ENCODE data around the gene UHMK1. TPM values are rescaled to one million over a fixed set of nuclear protein-coding genes. Genes with fewer than 3 reads are reported as not detected.

UHMK1 gene
- total RNA-seq, 1 donor from 2014 or later = 43.5 TPM

- TF ChIP-seq CTCF (IDR thresholded peaks at IDR 0.05; ENCODE audit: insufficient read depth, low read depth, low read length) (no peak), EZH2 (IDR thresholded peaks at IDR 0.05; ENCODE audit: insufficient read depth, low read length) (no peak)
- Histone ChIP-seq H3K27me3 (ENCODE audit: insufficient read depth, low read length) (no peaks in the 10 kb centered on the region), H3K9ac (ENCODE audit: low read length) (peak overlapping the region; percentile 58), H3K4me2 (ENCODE audit: low read length) (peak overlapping the region; percentile 65), H3K79me2 (ENCODE audit: insufficient read depth, low read length) (no peaks in the 10 kb centered on the region), H3K9me3 (ENCODE audit: insufficient read depth, low read depth, low read length) (no peaks in the 10 kb centered on the region), H3K36me3 (ENCODE audit: insufficient read depth, low read length) (no peaks in the 10 kb centered on the region), H3K27ac (ENCODE audit: low read depth, low read length) (peak overlapping the region; percentile 81), H3K4me1 (ENCODE audit: insufficient read depth, low read length) (peaks cover 26% of the 10 kb centered on the region), H2AFZ (ENCODE audit: low read depth, low read length) (no peak overlapping the region), H4K20me1 (ENCODE audit: insufficient read depth, low read length) (no peaks in the 10 kb centered on the region), H3K4me3 (ENCODE audit: insufficient read depth, low read depth, low read length) (peak overlapping the region; percentile 11)
- Mint-ChIP-seq H3K4me1 (ENCODE audit: low read depth, unreplicated experiment) (peaks cover 21% of the 10 kb centered on the region), H3K36me3 (ENCODE audit: low read depth, unreplicated experiment) (no peaks in the 10 kb centered on the region), H3K4me3 (ENCODE audit: unreplicated experiment) (no peak overlapping the region), H3K9me3 (ENCODE audit: unreplicated experiment) (no peaks in the 10 kb centered on the region), H3K27ac (ENCODE audit: unreplicated experiment) (peak overlapping the region; percentile 91), H3K27me3 (ENCODE audit: low read depth, unreplicated experiment) (no peaks in the 10 kb centered on the region)
- peak; percentile 98 for DNase-seq (ENCODE audit: low read depth)
- FAIRE-seq = peak; percentile 97
Observed at GRCh38 chr1:162541619-162542141, 44.1 kb downstream of the UHMK1 start.

- H3K9me3 ChIP-seq (ENCODE audit: insufficient read depth, low read depth, low read length) = no peaks in the 10 kb centered on the region
- H3K79me2 ChIP-seq (ENCODE audit: insufficient read depth, low read length) = no peaks in the 10 kb centered on the region
- H3K9ac ChIP-seq (ENCODE audit: low read length) = no peak overlapping the region
- H3K36me3 ChIP-seq (ENCODE audit: insufficient read depth, low read length) = no peaks in the 10 kb centered on the region
- H3K4me1 ChIP-seq (ENCODE audit: insufficient read depth, low read length) = peaks cover 15% of the 10 kb centered on the region
- H3K4me3 ChIP-seq (ENCODE audit: insufficient read depth, low read depth, low read length) = no peak overlapping the region
- Mint-ChIP-seq H3K27me3 (ENCODE audit: low read depth, unreplicated experiment) (no peaks in the 10 kb centered on the region), H3K4me3 (ENCODE audit: unreplicated experiment) (no peak overlapping the region), H3K4me1 (ENCODE audit: low read depth, unreplicated experiment) (peaks cover 22% of the 10 kb centered on the region), H3K9me3 (ENCODE audit: unreplicated experiment) (no peaks in the 10 kb centered on the region), H3K36me3 (ENCODE audit: low read depth, unreplicated experiment) (no peaks in the 10 kb centered on the region), H3K27ac (ENCODE audit: unreplicated experiment) (no peak overlapping the region)
- no peaks in the 10 kb centered on the region for H3K27me3 ChIP-seq (ENCODE audit: insufficient read depth, low read length)
- no peak overlapping the region for H3K4me2 ChIP-seq (ENCODE audit: low read length)
- no peak for TF ChIP-seq CTCF (IDR thresholded peaks at IDR 0.05; ENCODE audit: insufficient read depth, low read depth, low read length)
- TF ChIP-seq EZH2 (IDR thresholded peaks at IDR 0.05; ENCODE audit: insufficient read depth, low read length) = no peak
- H4K20me1 ChIP-seq (ENCODE audit: insufficient read depth, low read length) = no peaks in the 10 kb centered on the region
- DNase-seq (ENCODE audit: low read depth) (no peak), FAIRE-seq (no peak)
- no peak overlapping the region for H3K27ac ChIP-seq (ENCODE audit: low read depth, low read length)
- H2AFZ ChIP-seq (ENCODE audit: low read depth, low read length) = no peak overlapping the region
Observed at GRCh38 chr1:162543228-162543627, 45.6 kb downstream of the UHMK1 start.

- Mint-ChIP-seq H3K4me1 (ENCODE audit: low read depth, unreplicated experiment) (peaks cover 3% of the 10 kb centered on the region), H3K36me3 (ENCODE audit: low read depth, unreplicated experiment) (no peaks in the 10 kb centered on the region), H3K4me3 (ENCODE audit: unreplicated experiment) (no peak overlapping the region), H3K27ac (ENCODE audit: unreplicated experiment) (peak overlapping the region; percentile 62), H3K9me3 (ENCODE audit: unreplicated experiment) (no peaks in the 10 kb centered on the region), H3K27me3 (ENCODE audit: low read depth, unreplicated experiment) (no peaks in the 10 kb centered on the region)
- H3K27ac ChIP-seq (ENCODE audit: low read depth, low read length) = no peak overlapping the region
- FAIRE-seq (no peak), DNase-seq (ENCODE audit: low read depth) (peak; percentile 47)
- no peaks in the 10 kb centered on the region for H3K4me1 ChIP-seq (ENCODE audit: insufficient read depth, low read length)
- no peaks in the 10 kb centered on the region for H3K27me3 ChIP-seq (ENCODE audit: insufficient read depth, low read length)
- H2AFZ ChIP-seq (ENCODE audit: low read depth, low read length) = peak overlapping the region; percentile 34
- no peak overlapping the region for H3K4me3 ChIP-seq (ENCODE audit: insufficient read depth, low read depth, low read length)
- H3K36me3 ChIP-seq (ENCODE audit: insufficient read depth, low read length) = no peaks in the 10 kb centered on the region
- no peak for TF ChIP-seq CTCF (IDR thresholded peaks at IDR 0.05; ENCODE audit: insufficient read depth, low read depth, low read length)
- no peak for TF ChIP-seq EZH2 (IDR thresholded peaks at IDR 0.05; ENCODE audit: insufficient read depth, low read length)
- no peak overlapping the region for H3K4me2 ChIP-seq (ENCODE audit: low read length)
- H3K9ac ChIP-seq (ENCODE audit: low read length) = no peak overlapping the region
- no peaks in the 10 kb centered on the region for H4K20me1 ChIP-seq (ENCODE audit: insufficient read depth, low read length)
- H3K79me2 ChIP-seq (ENCODE audit: insufficient read depth, low read length) = no peaks in the 10 kb centered on the region
- no peaks in the 10 kb centered on the region for H3K9me3 ChIP-seq (ENCODE audit: insufficient read depth, low read depth, low read length)
Observed at GRCh38 chr1:162548170-162548569, 50.6 kb downstream of the UHMK1 start.

Measured in astrocyte (in vitro differentiated cells and primary cell).